Endothelial cell (in vitro differentiated cells): ENCODE data around the gene SLC26A8. TPM values are rescaled to one million over a fixed set of nuclear protein-coding genes. Genes with fewer than 3 reads are reported as not detected.

Experiments
- DNase-seq: peaks from one replicate; pipeline ENCODE4 v3.0.0; 2021; ENCODE audit warnings: low spot score
- H3K27ac Mint-ChIP-seq: one replicate; pipeline ENCODE4 v1.8.0; 2021; ENCODE audit warnings: mixed read lengths, inconsistent platforms; ENCODE audit not compliant: unreplicated experiment
- H3K27me3 Mint-ChIP-seq: one replicate; pipeline ENCODE4 v1.8.0; 2021; ENCODE audit warnings: mild to moderate bottlenecking, moderate library complexity, mixed read lengths, inconsistent platforms; ENCODE audit not compliant: unreplicated experiment
- H3K36me3 Mint-ChIP-seq: one replicate; pipeline ENCODE4 v1.8.0; 2021; ENCODE audit warnings: mild to moderate bottlenecking, low read depth, mixed read lengths, inconsistent platforms; ENCODE audit not compliant: unreplicated experiment
- H3K4me1 Mint-ChIP-seq: one replicate; pipeline ENCODE4 v1.8.0; 2021; ENCODE audit warnings: mild to moderate bottlenecking, mixed read lengths, inconsistent platforms; ENCODE audit not compliant: unreplicated experiment
- H3K4me3 Mint-ChIP-seq: one replicate; pipeline ENCODE4 v1.8.0; 2021; ENCODE audit warnings: mild to moderate bottlenecking, mixed read lengths, inconsistent platforms; ENCODE audit not compliant: unreplicated experiment
- H3K9me3 Mint-ChIP-seq: one replicate; pipeline ENCODE4 v1.8.0; 2021; ENCODE audit warnings: mixed read lengths, inconsistent platforms; ENCODE audit not compliant: unreplicated experiment
- CTCF ChIP-seq: fragments of 200-600 bp; sonication (generic); IDR thresholded peaks from one replicate; pipeline ENCODE4 v1.5.0; 2021; ENCODE audit warnings: antibody characterized with exemption; ENCODE audit not compliant: unreplicated experiment
- total RNA-seq: library from RNA; stranded (reverse); fragmentation: NEBNext Ultra II Directional; extraction: Animal tissue kit (Norgen Biotek cat#: 25700); gene quantifications from one replicate; pipeline ENCODE4 v1.2.1, GENCODE V29; 2021; ENCODE audit not compliant: unreplicated experiment

Gene SLC26A8
- total RNA-seq, 1 donor from 2014 or later = 0.97 TPM

- no peaks in the 10 kb centered on the region for H3K36me3 Mint-ChIP-seq
- no peaks in the 10 kb centered on the region for H3K27me3 Mint-ChIP-seq
- no peak for DNase-seq
- H3K9me3 Mint-ChIP-seq = no peaks in the 10 kb centered on the region
- TF ChIP-seq CTCF = no peak
- no peak overlapping the region for H3K4me3 Mint-ChIP-seq
- H3K4me1 Mint-ChIP-seq = peaks cover 22% of the 10 kb centered on the region
- H3K27ac Mint-ChIP-seq = no peak overlapping the region
Measured at GRCh38 chr6:36066817-36067216, 42.4 kb upstream of the SLC26A8 start.

- Mint-ChIP-seq H3K4me3 (no peak overlapping the region), H3K27me3 (no peaks in the 10 kb centered on the region), H3K36me3 (no peaks in the 10 kb centered on the region), H3K4me1 (peaks cover 22% of the 10 kb centered on the region), H3K9me3 (no peaks in the 10 kb centered on the region), H3K27ac (no peak overlapping the region)
- TF ChIP-seq CTCF = no peak
- DNase-seq = no peak
Measured at GRCh38 chr6:36065916-36066315, 41.5 kb upstream of the SLC26A8 start.

GRCh38 chr6:36064770-36065396 is 40.4 kb upstream of the SLC26A8 start:
- Mint-ChIP-seq H3K27me3 (no peaks in the 10 kb centered on the region), H3K4me1 (peaks cover 22% of the 10 kb centered on the region), H3K9me3 (no peaks in the 10 kb centered on the region), H3K4me3 (no peak overlapping the region), H3K36me3 (peaks cover 6% of the 10 kb centered on the region), H3K27ac (no peak overlapping the region)
- TF ChIP-seq CTCF = no peak
- no peak for DNase-seq

GRCh38 chr6:36063318-36064060 is 39.0 kb upstream of the SLC26A8 start:
- Mint-ChIP-seq H3K27me3 (peaks cover 4% of the 10 kb centered on the region), H3K36me3 (peaks cover 12% of the 10 kb centered on the region), H3K4me3 (no peak overlapping the region), H3K4me1 (peaks cover 20% of the 10 kb centered on the region), H3K9me3 (no peaks in the 10 kb centered on the region), H3K27ac (peak overlapping the region; percentile 15)
- no peak for TF ChIP-seq CTCF
- no peak for DNase-seq

GRCh38 chr6:36062247-36062646 is 37.8 kb upstream of the SLC26A8 start:
- peaks cover 4% of the 10 kb centered on the region for H3K27me3 Mint-ChIP-seq
- DNase-seq = no peak
- no peak overlapping the region for H3K27ac Mint-ChIP-seq
- TF ChIP-seq CTCF = no peak
- H3K36me3 Mint-ChIP-seq = peaks cover 16% of the 10 kb centered on the region
- peaks cover 14% of the 10 kb centered on the region for H3K4me1 Mint-ChIP-seq
- no peak overlapping the region for H3K4me3 Mint-ChIP-seq
- no peaks in the 10 kb centered on the region for H3K9me3 Mint-ChIP-seq
